CD4-positive, alpha-beta T cell (primary cell): ENCODE results near the gene PSME4. TPM values are rescaled to one million over a fixed set of nuclear protein-coding genes. Genes with fewer than 3 reads are reported as not detected.
"Not testable (repeated sequence)": the region's sequence is repeated elsewhere in the genome, so short reads cannot be mapped to it uniquely, and the experiment has no call there.

ENCODE experiments used
- ATAC-seq: fragments of 200-7000 bp; cut with Tn5 transposase; one replicate; pipeline ENCODE4 v1.10.0; 2022; ENCODE audit warnings: mild to moderate bottlenecking; ENCODE audit not compliant: poor library complexity
- CTCF ChIA-PET: fragments of 350-600 bp; sonication (Branson Sonifier 250); formaldehyde crosslinking; loops from one replicate; lab custom pipeline; 2021; ENCODE audit warnings: antibody characterized with exemption, inconsistent platforms; lab: Charles Lee
- POLR2A ChIA-PET: fragments of 350-600 bp; sonication (Branson Sonifier 250); formaldehyde crosslinking; loops from one replicate; lab custom pipeline; 2021; ENCODE audit warnings: antibody characterized with exemption, inconsistent platforms; lab: Charles Lee
- DNase-seq, 14 experiments: peaks; one replicate each; pipeline ENCODE4 v3.0.0-alpha.2; 2013 to 2020; ENCODE audit warnings: mixed read lengths in 2 of 14
- H3K27ac ChIP-seq, 2 donors: one replicate each; pipeline versions ENCODE4 v1.5.1 to v1.7.0; 2013; ENCODE audit warnings: low read length in 2 of 2, low read depth in 1 of 2, mild to moderate bottlenecking in 1 of 2
- H3K27me3 ChIP-seq, 2 experiments: 1 replicate in 1 of 2; 2 replicates in 1 of 2; pipeline versions ENCODE4 v1.6.1 to v1.7.0; 2013; ENCODE audit warnings: low read length in 2 of 2, control low read depth in 1 of 2, mild to moderate bottlenecking in 1 of 2, moderate library complexity in 1 of 2; ENCODE audit not compliant: insufficient read depth in 2 of 2, control insufficient read depth in 1 of 2
- H3K36me3 ChIP-seq: one replicate; pipeline ENCODE4 v1.6.1; 2013; ENCODE audit warnings: low read length, control low read depth; ENCODE audit not compliant: insufficient read depth
- H3K4me1 ChIP-seq: one replicate; pipeline ENCODE4 v1.6.1; 2013; ENCODE audit warnings: low read length, control low read depth; ENCODE audit not compliant: insufficient read depth
- H3K4me3 ChIP-seq: one replicate; pipeline ENCODE4 v1.5.1; 2013; ENCODE audit warnings: mild to moderate bottlenecking, low read length, moderate library complexity
- H3K9me3 ChIP-seq, 2 experiments: 1 replicate in 1 of 2; 2 replicates in 1 of 2; pipeline versions ENCODE4 v1.6.1 to v1.7.0; 2013; ENCODE audit warnings: low read length in 2 of 2, mild to moderate bottlenecking in 2 of 2, control low read depth in 1 of 2, moderate library complexity in 1 of 2; ENCODE audit not compliant: control insufficient read depth in 1 of 2, insufficient read depth in 1 of 2
- H3K27ac Mint-ChIP-seq: one replicate; pipeline ENCODE4 v1.8.0; 2020; ENCODE audit warnings: mixed read lengths
- H3K27me3 Mint-ChIP-seq: one replicate; pipeline ENCODE4 v1.8.0; 2021; ENCODE audit warnings: mixed read lengths
- H3K36me3 Mint-ChIP-seq: one replicate; pipeline ENCODE4 v1.8.0; 2021; ENCODE audit warnings: low read depth, mixed read lengths
- H3K4me1 Mint-ChIP-seq: one replicate; pipeline ENCODE4 v1.8.0; 2021; ENCODE audit warnings: low read depth, mixed read lengths
- H3K4me3 Mint-ChIP-seq: one replicate; pipeline ENCODE4 v1.8.0; 2020; ENCODE audit warnings: mild to moderate bottlenecking, mixed read lengths
- H3K9me3 Mint-ChIP-seq: one replicate; pipeline ENCODE4 v1.8.0; 2020; ENCODE audit warnings: mixed read lengths
- intact Hi-C, 2 experiments: fragments of 100-400 bp; cut with DNase I in 1 of 2; cut with micrococcal nuclease in 1 of 2; formaldehyde crosslinking; loops; one replicate each; pipeline versions ENCODE4 v1.15.1 to v1.9.0; 2023 to 2025; cut with DNase I, micrococcal nuclease
- total RNA-seq, 174 experiments: library from RNA in 2 of 174; stranded (reverse) in 2 of 174; gene quantifications; one replicate each; pipeline ENCODE4 v1.2.3 and lab custom pipeline; 2021 to 2026
- TF ChIP-seq, protein P1 (sequence below): fragments of 200-600 bp; IDR thresholded peaks from one replicate; pipeline ENCODE4 v1.8.0; 2022; ENCODE audit warnings: antibody characterized with exemption, mild to moderate bottlenecking

PSME4 gene
- total RNA-seq, 2 experiments from 2014 or later = 82.6 to 87.0 TPM

DNA sequence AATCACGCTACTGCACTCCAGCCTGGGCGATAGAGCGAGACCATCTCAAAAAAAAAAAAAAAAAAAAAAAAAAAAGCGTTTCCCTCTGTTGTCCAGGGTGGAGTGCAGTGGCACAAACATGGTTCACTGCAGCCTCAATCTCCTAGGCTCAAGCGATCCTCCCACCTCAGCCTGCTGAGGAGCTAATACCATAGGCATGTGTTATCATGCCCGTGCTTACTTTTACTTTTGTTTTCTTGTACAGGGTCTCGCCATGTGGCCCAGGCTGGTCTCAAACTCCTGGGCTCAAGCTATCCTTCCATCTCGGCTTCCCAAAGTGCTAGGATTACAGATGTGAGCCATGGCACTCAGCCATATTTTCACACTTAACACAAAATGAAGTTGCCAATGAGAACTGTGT, 37.5 kb downstream of the PSME4 start:
- no peak overlapping the region for H3K4me3 Mint-ChIP-seq
- peaks cover 3% of the 10 kb centered on the region for H3K4me1 Mint-ChIP-seq
- CTCF ChIA-PET = no interaction called here
- Histone ChIP-seq H3K27me3 (no peaks in the 10 kb centered on the region), H3K27ac (no peak overlapping the region), H3K4me3 (no peak overlapping the region), H3K36me3 (peaks cover 84% of the 10 kb centered on the region), H3K9me3 (no peaks in the 10 kb centered on the region), H3K4me1 (no peaks in the 10 kb centered on the region)
- no peaks in the 10 kb centered on the region for H3K9me3 Mint-ChIP-seq
- TF ChIP-seq, protein P1, sequence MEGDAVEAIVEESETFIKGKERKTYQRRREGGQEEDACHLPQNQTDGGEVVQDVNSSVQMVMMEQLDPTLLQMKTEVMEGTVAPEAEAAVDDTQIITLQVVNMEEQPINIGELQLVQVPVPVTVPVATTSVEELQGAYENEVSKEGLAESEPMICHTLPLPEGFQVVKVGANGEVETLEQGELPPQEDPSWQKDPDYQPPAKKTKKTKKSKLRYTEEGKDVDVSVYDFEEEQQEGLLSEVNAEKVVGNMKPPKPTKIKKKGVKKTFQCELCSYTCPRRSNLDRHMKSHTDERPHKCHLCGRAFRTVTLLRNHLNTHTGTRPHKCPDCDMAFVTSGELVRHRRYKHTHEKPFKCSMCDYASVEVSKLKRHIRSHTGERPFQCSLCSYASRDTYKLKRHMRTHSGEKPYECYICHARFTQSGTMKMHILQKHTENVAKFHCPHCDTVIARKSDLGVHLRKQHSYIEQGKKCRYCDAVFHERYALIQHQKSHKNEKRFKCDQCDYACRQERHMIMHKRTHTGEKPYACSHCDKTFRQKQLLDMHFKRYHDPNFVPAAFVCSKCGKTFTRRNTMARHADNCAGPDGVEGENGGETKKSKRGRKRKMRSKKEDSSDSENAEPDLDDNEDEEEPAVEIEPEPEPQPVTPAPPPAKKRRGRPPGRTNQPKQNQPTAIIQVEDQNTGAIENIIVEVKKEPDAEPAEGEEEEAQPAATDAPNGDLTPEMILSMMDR = no peak
- no peak for ATAC-seq
- H3K27me3 Mint-ChIP-seq = no peaks in the 10 kb centered on the region
- H3K36me3 Mint-ChIP-seq = peaks cover 89% of the 10 kb centered on the region
- H3K27ac Mint-ChIP-seq = no peak overlapping the region
- no peak for DNase-seq
- POLR2A ChIA-PET = no interaction called here
- intact Hi-C loops = loop anchor here in 1 of 2 experiments (5.0 kb wide), 1 partner anchor 34 kb away; no protein-coding TSS in a partner anchor

DNA sequence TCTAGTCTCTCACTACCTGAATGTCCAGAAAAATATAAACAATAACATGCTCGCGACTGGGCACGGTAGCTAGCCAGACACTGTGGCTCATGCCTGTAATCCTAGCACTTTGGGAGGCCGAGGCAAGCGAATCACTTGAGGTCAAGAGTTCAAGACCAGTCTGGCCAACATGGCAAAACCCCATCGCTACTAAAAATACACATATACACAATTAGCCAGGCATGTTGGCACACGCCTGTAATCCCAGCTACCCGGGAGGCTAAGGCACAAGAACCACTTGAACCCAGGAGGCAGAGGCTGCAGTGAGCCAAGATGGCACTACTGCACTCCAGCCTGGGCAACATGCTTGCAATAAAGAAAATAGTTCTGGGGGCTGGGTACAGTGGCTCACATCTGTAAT, 44.5 kb downstream of the PSME4 start:
- CTCF ChIA-PET = interaction anchor here (1.3 kb wide), 1 partner anchor 9 kb away, joined by 3 read pairs; no protein-coding TSS in a partner anchor
- H3K4me3 ChIP-seq, H3K27me3 Mint-ChIP-seq, H3K9me3 Mint-ChIP-seq, H3K27ac Mint-ChIP-seq, H3K27me3 ChIP-seq, DNase-seq, H3K27ac ChIP-seq, ATAC-seq, intact Hi-C loops, H3K4me1 ChIP-seq, H3K4me3 Mint-ChIP-seq, H3K4me1 Mint-ChIP-seq, POLR2A ChIA-PET, H3K9me3 ChIP-seq: not testable (repeated sequence)
- H3K36me3 ChIP-seq = peaks cover 87% of the 10 kb centered on the region
- peaks cover 86% of the 10 kb centered on the region for H3K36me3 Mint-ChIP-seq

DNA sequence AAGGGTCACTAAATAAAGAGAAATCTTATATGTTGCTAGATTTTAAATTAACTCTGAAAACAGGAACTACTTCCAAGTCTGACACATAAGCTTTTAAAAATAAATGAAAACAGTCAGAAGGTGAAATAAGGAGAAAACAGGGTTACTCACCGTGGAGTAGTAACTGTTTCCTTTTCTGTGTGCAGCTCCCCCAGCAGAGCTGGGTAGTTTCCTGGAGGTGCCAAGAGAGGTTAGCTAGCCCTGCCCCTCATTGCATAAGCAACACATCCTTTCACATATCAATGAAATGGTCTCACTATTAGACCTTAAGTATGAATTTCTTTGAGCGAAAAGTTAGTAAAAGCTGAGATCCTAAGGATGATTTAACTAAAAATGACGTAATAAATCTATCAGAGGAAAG, 57.1 kb downstream of the PSME4 start:
- Mint-ChIP-seq H3K27ac (peak overlapping the region; percentile 43), H3K27me3 (no peaks in the 10 kb centered on the region), H3K9me3 (no peaks in the 10 kb centered on the region), H3K4me3 (no peak overlapping the region), H3K4me1 (peaks cover 9% of the 10 kb centered on the region), H3K36me3 (peaks cover 63% of the 10 kb centered on the region)
- TF ChIP-seq, protein P1 = no peak
- Histone ChIP-seq H3K9me3 (no peaks in the 10 kb centered on the region), H3K36me3 (peaks cover 46% of the 10 kb centered on the region), H3K4me1 (no peaks in the 10 kb centered on the region), H3K4me3 (no peak overlapping the region), H3K27ac (no peak overlapping the region), H3K27me3 (no peaks in the 10 kb centered on the region)
- ChIA-PET CTCF (interaction anchor here (1.3 kb wide), 1 partner anchor 10 kb away, joined by 3 read pairs; no protein-coding TSS in a partner anchor), POLR2A (interaction anchor here (1.1 kb wide), 1 partner anchor 9 kb away, joined by 4 read pairs; no protein-coding TSS in a partner anchor)
- intact Hi-C loops = loop anchor here (5.0 to 10.0 kb wide), 2 partner anchors 791 to 1514 kb away; no protein-coding TSS in a partner anchor
- peak in 5 of 14 experiments; percentile 11 to 42 (median 13) for DNase-seq
- peak; percentile 76 for ATAC-seq
